Fibroblast of lung (primary cell): ENCODE data around the gene ADGRV1.

Source experiments
- EZH2 ChIP-seq: IDR thresholded peaks from 2 replicates; pipeline ENCODE4 v1.5.1; 2012; ENCODE audit warnings: low read length, control low read depth, mild to moderate bottlenecking; ENCODE audit errors: missing control alignments
- TF ChIP-seq, protein P1 (sequence below), 2 donors: IDR thresholded peaks in 1 of 2; conservative IDR thresholded peaks in 1 of 2; 1 replicate in 1 of 2; 2 replicates in 1 of 2; pipeline ENCODE4 v1.5.1; 2011 to 2012; ENCODE audit warnings: low read length in 2 of 2, control low read depth in 1 of 2, inconsistent platforms in 1 of 2, low read depth in 1 of 2, mild to moderate bottlenecking in 1 of 2

DNA sequence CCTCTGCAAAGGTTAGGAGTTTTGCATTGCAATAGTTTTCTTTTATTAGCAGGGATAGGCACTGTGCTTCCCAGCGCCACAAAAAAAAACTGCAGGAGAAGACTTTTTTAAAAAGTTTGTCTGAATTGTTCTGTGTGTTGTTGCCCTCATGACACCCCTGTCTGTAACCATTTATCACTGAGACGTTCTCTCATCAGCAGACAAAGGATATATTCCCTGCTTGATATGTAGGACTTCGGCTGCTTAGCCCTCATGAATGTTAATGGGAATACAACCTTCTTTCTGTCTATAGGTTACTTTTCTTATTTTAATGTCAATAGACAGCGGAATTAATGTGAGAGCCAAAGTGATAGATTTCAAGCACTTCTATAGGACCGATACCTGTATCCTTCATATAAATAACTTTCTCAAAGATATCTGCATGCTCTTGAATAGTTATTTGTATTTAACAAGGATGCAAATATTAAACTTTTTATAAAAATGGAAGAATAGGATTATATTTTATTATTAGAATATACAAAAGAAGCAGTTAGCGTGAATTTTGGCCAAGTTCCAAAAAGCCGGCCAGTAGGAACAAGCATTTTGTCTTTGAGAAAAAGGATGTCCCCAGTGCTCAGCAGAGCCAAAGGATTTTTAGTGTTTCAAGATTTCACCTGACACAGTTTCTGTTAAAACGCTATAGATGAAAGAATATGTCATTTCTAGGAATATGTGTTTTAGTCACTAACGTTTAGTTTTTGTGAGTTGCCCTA is 27.7 kb upstream of the ADGRV1 start:
- TF ChIP-seq, protein P1, sequence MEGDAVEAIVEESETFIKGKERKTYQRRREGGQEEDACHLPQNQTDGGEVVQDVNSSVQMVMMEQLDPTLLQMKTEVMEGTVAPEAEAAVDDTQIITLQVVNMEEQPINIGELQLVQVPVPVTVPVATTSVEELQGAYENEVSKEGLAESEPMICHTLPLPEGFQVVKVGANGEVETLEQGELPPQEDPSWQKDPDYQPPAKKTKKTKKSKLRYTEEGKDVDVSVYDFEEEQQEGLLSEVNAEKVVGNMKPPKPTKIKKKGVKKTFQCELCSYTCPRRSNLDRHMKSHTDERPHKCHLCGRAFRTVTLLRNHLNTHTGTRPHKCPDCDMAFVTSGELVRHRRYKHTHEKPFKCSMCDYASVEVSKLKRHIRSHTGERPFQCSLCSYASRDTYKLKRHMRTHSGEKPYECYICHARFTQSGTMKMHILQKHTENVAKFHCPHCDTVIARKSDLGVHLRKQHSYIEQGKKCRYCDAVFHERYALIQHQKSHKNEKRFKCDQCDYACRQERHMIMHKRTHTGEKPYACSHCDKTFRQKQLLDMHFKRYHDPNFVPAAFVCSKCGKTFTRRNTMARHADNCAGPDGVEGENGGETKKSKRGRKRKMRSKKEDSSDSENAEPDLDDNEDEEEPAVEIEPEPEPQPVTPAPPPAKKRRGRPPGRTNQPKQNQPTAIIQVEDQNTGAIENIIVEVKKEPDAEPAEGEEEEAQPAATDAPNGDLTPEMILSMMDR (conservative IDR thresholded peaks at IDR 0.05 in 1 of 2, IDR thresholded peaks at IDR 0.05 in 1 of 2; ENCODE audit: low read depth in 1 of 2, low read length in 2 of 2), result no peak
- no peak for TF ChIP-seq EZH2
